ENCODE results near the gene RPL22. TPM values are rescaled to one million over a fixed set of nuclear protein-coding genes. Genes with fewer than 3 reads are reported as not detected.

Gene RPL22
- total RNA-seq, 1 experiment from 2014 or later, result 181 TPM

DNA sequence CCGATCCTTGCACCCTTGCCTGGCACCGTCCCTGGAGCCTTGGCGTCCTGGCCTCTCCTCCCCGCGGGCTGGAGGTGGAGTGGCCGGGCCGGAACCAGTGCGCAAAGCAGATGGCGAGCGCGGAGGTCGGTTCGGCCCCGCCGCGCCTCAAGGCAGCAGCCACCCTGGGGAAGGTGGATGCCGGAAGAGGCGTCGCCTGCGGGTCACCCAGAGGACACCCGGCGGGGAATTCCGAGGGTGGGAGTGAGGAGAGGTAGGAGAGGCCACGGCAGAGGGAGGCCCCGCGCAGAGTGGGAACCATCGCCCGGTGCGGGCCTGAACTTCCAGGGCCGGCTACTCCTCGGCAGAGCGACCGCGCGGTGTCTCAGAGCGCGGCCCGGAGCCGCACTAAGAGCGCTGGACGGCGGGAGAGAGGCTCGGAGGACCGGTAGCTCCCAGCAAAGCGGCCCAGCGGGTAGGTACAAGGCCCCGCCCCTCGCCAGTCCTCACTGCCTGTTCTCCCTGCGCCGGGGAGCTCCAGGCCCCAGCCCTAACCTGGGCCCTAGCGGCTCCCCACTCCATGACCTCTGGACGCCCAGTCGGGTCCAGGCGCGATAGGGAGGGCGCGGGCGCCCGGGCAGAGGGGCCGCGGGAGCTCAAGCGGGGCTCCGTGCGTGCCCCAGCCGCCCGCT lies 6.6 kb upstream of the RPL22 start, which contains the start of gene RNF207:
Gene RNF207, plus strand, starts transcription at position 271 of the 671 bp plus-strand sequence. CDS start 417 bp downstream, outside the sequence.
- DNase-seq (ENCODE audit: low read depth), result no peak

DNA sequence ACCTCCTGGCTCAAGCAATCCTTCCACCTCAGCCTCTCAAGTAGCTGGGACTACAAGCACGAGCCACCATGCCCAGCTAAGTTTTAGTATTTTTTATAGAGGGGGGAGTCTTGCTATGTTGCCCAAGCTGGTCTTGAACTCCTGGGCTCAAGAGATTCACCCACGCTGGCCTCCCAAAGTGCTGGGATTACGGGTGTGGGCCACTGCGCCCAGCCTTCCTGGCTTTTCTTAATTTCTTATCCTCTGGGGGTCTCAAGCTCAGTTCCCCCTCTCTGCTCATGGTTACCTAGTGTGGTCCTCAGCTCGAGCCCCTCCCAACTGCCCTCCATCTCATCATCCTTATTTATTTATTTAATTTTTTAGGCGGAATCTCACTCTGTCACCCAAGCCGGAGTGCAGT lies 2.9 kb upstream of the RPL22 start:
- DNase-seq (ENCODE audit: low read depth), result no peak

DNA sequence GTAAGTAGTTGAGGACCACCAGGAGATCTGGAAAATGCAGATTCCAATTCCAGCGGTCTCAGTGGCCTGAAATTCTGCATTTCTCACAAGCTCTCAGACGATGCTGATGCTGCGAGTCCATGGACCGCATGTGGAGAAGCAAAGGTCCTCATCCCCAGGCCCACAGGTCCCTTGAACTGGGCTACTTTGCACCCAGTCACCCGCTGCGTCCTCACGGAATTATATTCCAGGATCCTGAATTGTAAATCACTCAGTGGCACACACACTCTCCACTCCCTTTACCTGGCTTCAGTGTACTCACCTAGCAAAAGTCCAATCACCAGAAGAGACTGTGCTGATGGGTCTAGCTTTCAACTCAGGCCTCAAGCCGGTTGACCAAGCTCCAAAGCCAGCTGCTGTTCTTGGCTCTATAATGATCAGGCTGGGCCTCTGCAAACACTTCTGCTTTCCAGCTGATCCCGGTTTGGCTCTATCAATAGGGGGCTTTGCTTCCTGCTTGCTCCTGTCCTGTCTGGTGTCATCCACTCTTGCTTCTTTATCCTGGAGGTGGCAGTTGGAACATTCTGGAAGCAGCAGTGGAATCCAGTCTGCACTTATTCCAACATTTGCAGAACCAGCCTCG lies 904 bp upstream of the RPL22 start:
- DNase-seq (ENCODE audit: low read depth), result no peak

DNA sequence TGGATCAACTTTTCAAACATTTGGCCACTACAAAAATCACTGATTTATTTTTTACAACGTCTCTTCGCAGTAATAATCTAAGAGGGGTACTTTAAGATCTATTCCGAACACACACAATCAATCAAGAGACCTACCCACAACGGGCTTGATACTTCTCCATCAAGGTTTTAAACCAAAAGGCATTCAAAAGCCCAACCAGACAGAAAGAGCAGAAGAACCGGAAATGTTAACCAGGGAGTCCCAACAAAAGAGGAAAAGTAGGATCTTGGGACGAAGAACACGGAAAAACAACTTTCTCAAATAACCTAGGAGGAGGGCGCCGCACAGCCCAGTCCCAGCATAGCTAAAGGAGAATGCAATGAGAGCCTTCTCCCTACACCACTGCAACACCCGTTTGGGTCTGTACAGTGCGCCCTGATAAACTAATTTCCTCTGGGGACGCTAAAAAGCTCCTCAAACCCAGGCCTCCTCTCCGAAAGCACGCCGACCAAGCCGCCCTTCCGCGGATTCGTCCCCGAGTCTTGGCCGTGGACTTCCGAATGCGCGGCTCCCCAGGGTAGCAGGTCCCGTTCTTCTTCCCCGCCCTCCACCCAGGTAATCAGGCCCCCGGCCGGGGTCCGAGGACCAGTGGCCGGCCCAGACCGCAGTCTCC lies 623 bp downstream of the RPL22 start:
- DNase-seq (ENCODE audit: low read depth), result no peak

DNA sequence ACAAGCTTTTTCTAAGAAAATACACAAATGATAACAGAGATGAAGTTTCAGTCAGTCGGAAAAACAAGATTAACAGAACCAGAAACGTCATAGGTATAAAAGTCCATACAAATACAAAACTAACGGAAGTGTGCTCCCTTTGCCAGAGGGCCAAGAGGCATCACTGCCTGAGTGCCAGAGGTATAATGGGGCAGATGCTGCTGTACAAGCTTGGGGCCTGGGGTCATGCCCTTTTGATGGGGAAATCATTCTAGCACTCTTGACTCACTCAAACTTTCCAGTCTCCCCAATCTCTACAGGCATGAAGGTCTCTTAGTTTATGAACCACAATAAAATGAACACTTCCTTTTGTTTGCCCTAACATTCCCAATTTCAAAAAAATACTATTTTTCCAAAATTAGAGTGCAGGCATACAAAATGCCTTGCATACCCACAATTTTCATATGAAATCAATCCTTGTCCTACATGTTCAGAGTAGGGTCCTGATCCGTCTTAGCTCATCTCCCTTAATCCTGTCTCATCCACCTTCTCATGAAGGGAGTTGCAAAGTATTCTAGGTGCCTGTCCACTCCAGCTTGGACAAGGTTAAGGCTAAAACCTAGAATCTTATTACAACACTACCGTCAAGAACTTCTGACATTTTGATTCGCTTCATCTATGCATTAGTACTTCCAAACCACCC lies 1.5 kb downstream of the RPL22 start:
- no peak for DNase-seq (ENCODE audit: low read depth)

DNA sequence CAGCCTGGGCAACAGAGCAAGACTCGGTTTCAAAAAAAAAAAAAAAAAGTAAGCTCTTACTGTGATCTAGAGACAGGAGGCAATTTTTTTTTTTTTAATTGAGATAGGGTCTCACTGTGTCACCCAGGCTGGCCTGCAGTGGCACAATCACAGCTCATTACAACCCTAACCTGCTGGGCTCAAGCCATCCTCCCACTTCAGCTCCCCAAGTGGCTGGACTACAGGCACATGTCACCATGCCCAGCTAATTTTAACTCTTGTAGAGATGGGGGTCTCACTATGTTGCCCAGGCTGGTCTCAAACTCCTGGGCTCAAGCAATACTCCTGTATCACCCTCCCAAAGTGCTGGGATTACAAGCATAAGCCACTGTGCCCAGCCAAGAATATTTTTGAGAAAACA lies 7.4 kb downstream of the RPL22 start:
- DNase-seq (ENCODE audit: low read depth), result no peak

DNA sequence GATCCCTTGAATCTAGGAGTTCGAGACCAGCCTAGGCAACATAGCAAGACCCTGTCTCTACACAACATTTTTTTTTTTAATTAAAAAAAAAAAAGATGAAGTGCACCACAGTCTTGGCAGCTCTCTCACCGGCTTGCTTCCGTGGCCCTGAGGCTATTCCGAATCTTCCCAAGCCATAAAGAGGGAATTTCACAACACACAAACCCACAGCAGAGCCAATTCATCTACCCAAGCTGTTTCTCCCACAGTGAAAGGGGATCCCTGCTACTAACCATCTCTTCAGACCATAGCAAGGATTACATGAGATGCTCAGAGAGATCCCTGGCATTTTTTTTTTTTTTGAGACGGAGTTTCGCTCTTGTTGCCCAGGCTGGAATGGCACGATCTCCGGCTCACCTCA lies 10.9 kb downstream of the RPL22 start:
- DNase-seq (ENCODE audit: low read depth), result no peak

DNA sequence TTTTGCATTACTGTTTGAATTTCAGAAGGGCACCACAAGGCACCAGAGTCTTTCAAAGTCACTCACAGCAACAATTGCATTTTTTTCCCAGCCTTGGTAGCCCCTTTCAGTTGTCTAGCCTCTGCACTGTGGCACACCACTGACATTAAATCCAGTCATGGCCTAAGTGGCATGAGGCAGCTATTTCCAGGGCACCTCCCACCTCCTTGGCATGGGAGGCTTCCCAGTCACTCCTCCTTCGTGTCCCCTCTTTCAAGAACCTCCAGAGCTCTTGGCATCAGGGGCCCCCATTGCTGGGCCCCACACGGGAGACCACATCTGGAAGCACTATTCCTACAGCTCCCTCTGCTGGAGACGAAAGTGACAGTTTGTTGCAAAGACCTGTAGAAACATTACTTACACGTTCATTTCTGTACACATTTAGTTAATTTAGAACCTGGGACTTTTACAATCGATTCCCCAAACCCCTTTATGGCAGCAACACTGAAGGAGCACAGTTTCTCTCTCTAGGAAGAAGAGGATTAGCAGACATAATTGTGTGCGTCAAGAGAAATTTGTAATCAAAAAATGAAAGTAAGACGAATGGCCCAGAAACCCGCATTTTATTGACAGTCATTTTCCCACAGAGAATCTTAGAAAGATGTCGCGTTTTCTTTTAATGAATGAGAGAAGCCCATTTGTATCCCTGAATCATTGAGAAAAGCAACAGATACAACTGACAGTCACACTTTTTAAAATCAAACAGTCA lies 13.6 kb downstream of the RPL22 start:
- no peak for DNase-seq (ENCODE audit: low read depth)

DNA sequence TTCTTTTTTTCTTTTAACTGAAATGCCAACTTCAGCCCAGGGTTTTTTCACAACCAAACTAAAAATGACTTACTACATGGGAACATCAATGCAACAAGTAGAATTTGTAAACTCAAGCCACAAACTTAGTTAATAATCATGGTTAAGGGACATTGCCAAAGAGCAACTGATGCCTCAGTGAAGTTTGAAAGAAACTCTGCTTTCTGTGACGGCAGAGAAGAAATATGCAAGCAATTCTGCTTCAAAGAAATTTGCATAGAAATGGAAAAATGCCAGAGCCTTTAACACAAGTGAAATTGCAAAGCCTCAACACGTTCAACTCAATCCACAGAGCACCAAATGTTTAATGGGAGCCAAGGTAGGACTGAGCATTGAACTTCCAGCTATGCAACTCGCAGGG lies 14.2 kb downstream of the RPL22 start:
- DNase-seq (ENCODE audit: low read depth), result no peak

DNA sequence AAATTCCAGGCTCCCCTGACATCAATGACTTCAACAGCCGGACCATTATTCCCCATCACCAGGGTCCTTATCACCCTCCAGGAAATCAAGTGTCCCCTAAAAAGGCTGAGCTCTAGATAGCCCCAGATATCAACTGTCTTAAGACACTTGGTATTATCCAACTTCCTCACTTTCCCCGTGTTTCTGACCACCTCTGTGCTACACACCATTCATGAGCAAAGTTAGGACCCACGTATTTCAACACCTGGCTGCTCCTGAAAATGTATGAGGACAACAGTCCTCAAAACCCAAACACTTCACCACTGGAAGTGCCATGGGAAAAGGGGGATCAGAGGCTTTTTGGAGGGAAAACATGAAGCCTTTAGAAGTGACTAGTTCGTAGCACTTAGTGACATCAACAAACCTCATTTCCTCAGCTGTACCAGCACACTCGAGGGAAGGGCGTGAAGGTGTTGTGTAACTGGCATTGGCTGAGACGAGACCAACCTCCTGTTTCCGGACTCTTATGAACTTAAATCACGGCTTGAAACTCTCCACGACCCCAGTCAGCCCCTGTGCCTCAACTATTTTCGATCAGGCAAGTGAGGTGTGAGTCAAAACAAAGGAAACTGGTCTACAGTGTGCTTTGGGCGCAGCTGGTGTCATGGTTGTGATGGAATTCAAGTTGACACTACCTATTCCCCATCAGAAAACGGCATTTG lies 15.2 kb downstream of the RPL22 start:
- no peak for DNase-seq (ENCODE audit: low read depth)

DNA sequence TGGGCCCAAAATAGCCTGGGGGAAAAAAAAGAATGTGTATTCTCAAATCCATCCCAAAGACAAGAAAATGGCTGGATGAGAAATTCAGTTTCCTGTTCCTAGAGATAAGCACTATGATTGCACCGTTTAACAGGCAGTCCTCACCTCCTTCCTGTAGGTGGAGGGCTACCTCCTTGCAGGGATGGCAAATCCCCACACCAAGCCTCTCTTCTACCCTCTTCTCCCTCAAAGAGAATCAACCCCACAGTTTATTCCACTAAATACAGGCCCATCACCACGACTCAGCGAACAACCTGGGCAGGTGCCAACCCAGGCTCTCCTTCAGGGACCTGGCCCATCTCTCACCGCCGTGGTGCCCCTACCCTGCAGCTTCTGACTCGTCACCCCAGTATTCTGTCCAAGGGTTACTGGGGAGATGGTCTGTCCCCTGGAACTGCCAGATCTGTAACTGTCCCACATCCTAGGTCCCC lies 15.8 kb downstream of the RPL22 start:
- DNase-seq (ENCODE audit: low read depth), result peak; percentile 48

DNA sequence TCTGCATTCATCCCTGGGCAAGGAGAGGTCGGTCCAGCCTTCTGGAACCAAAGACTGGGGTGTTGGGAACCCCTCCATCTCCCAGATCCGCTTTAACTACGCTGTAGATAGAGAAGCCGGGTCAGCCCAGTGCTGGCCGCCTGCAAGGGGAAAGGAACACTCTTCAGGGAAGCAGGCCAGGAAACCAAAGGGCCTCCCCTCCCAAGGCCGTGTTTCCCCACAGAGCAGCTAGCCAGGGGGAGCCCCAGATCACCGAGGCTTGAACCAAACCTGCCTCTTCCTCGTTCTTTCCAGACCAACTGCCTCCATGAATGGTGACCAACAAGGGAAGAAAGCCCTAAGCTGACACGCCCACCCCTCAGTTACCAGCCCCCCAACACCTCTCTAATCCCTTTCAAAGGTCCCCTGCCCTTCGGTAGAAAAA lies 18.0 kb downstream of the RPL22 start:
- DNase-seq (ENCODE audit: low read depth), result no peak

DNA sequence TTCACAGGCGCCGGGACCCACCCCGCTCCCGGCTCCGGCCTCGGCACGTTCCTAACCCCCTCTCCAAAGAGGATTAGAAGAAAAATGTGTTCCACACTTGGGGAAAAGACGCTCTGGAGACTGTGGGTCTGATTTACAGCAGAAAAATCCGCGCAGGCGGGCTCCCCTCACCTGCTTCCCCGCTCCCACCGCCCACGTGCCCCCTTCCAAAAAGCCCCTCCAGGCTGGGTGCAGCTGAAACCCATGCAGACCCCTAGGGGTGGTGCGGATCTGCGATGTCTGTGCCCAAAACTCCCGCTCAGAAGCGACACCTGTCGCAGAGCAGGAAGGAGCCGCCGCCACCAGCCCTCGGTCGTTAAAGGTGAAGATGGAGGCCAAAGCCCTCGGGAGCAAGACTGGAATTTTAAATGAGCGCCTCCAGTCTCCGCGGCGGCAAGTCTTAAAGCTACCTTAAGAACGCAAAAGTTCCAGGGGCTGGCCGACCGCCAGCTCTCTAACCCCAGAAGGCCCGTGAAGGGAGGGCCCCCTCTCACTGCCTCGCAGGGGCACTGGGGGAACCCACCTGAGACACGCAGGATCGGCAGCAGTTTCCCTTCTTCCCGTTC lies 18.6 kb downstream of the RPL22 start:
- DNase-seq (ENCODE audit: low read depth), result no peak

DNA sequence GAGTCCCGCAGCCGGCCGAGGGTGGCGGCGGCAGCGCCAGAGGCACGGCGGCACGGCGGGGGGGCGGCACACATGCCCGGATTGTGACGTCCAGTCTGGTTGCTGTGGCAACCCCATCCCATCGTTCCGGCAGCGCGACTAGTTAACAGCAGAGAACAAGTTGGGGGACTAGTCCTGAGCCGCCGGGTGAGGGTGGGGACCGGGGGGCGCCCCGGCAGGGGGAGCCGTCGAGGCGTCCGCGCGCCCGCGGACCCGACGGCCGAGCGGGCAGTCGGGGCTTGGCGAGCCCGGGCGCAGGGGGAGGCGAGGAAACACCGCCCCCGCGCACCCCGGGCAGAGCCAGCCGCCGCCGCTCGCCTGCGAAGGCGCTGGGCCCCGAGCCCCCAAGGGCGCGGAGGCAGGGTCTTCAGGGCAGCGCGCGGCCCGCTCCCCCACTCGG lies 19.1 kb downstream of the RPL22 start, which contains the start of gene CHD5:
Gene CHD5, minus strand, starts transcription at position 54 of the 439 bp plus-strand sequence. CDS start 298 bp downstream, outside the sequence.
- DNase-seq (ENCODE audit: low read depth), result no peak

DNA sequence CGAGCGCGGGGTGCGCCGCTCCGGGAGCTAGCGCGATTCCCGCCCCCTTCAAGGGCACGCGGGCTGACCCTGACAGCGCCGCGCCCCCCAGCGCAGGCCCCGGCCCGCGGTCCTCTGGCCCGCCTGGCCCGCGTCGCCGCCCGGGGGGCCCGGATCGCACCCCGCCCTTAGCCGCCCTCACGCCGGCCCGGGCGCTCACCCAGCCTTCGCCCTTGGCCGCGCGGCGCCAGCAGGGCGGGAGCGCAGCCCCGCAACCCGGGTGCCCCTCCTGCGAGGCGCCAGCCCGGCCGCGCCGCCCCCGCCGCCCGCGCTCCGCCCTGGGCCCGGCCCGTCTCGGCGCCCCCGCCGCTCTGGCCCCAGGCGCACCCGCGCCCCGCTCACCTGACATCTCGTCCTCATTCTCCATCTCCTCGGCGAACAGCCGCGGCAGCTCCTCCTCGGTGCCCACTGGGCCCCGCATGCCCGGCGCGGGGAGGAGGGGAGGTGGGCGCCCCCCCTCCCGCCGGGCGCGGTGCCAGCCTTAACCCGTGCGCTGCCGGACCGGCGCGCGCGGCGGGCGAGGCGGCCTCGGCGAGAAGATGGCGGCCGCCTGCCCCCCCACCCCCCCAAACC lies 19.7 kb downstream of the RPL22 start:
- no peak for DNase-seq (ENCODE audit: low read depth)

DNA sequence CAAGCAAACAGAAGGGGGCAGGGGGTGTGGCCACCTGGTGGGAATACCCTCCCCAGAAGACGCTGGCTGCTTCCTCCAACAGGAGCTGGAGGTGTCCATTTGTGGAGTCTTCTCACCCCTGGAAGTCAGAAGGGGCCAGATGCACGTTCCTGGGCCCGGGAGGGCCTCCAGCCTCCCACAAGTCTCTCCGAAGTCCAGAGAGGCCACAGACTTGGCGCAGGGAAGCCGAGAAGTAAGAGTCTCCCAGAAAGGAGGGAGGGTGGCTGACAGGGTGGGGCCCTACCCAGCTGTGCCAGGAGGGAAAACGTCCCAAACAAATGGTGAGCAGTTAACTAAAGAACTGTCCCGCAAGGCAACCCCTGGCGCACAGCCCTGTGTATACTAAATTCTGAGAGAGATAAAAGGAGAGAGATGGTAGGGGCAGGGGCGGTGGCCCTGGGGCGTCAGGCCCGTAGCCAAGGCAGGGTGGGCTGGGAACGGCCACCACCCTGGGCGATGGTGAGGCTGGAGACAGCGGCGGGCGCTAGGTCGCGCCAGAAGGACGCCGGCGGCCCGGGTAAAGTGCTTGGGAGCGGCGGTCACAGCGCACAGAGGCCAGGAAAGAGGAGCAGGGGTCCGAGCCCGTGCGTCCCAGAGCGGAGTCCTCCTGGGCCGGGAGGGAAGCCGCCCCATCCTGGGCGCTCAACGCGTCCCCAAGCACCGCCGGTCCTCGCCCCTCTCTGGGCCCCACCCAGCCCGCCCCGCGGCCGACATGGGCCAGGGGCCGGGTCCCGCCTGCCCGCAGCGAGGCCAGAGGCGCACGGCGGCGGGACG lies 20.4 kb downstream of the RPL22 start:
- DNase-seq (ENCODE audit: low read depth), result no peak

DNA sequence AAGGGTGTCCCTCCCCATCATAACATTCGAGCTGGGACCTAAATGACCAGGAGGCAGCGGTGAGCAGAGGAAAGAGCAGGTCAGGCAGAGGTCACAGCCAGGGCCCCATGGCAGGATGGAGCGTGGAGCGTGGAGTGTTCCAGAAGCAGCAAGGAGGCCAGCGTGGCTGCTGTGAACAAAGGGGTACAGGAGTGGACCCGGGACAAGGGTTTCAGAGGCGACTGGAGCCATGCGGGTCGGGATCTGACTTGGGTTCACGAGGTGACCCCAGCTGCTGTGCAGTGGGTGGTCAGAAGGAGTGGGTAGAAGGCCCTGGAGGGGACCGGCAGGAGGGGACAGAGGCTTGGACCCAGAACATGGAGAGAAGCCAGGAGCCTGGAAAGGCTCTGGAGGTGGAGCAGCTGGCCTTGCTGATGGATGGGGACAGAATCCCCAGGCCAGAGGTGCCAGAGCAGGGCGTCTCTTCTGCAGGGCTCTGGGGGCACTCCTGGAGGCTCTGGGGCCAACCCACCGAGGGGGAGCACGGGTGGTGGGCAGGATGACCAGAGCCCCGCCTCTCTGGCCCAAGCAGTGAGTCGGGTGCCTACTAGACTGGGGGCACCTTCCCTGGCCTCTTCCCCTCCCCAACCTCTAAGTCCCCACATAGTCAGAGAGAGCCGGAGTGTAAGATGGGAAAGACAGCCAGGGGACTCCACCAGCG lies 21.6 kb downstream of the RPL22 start:
- no peak for DNase-seq (ENCODE audit: low read depth)

DNA sequence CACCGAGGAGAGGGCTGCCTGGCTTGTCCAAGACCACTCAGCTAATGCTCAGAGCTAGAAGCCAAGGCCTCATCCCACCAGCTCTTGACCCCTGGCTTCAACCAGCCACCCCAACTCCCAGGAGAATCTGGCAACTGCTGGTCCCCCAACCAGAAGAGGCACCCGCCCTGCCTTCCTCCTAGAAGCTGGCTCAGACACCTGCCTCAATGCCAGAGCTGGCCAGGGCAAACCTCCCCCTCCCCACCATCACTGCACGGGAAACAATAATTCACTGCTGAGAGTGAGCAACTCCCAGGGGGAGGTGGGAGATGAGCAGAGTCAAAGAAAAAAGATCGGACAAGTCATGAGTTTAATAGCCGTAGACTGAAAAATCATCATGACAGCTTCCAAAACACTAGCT lies 22.6 kb downstream of the RPL22 start:
- DNase-seq (ENCODE audit: low read depth), result no peak

Data from HT1080 (cell line).